B cell (primary cell): ENCODE results near the gene LRRC37A. TPM values are rescaled to one million over a fixed set of nuclear protein-coding genes. Genes with fewer than 3 reads are reported as not detected.
"Not testable (repeated sequence)": the region's sequence is repeated elsewhere in the genome, so short reads cannot be mapped to it uniquely, and the experiment has no call there.

Source experiments
- ATAC-seq: fragments of 200-7000 bp; cut with Tn5 transposase; one replicate; pipeline ENCODE4 v1.10.0; 2021; ENCODE audit warnings: low read depth, mild to moderate bottlenecking, moderate number of reproducible peaks, moderate library complexity
- CTCF ChIA-PET: fragments of 350-600 bp; sonication (Branson Sonifier 250); formaldehyde crosslinking; loops from one replicate; lab custom pipeline; 2021; ENCODE audit warnings: antibody characterized with exemption, inconsistent platforms; lab: Charles Lee
- POLR2A ChIA-PET: fragments of 350-600 bp; sonication (Branson Sonifier 250); formaldehyde crosslinking; loops from one replicate; lab custom pipeline; 2021; ENCODE audit warnings: antibody characterized with exemption; lab: Charles Lee
- DNase-seq: peaks from one replicate; pipeline ENCODE4 v3.0.0; 2013
- H2AFZ ChIP-seq: 2 replicates; pipeline ENCODE4 v1.6.1; 2012; ENCODE audit warnings: mild to moderate bottlenecking, low read depth, low read length; ENCODE audit not compliant: insufficient read depth, poor library complexity, severe bottlenecking
- H3K27ac ChIP-seq, 2 donors: 1 replicate in 1 of 2; 2 replicates in 1 of 2; pipeline ENCODE4 v1.5.1; 2012 to 2013; ENCODE audit warnings: low read length in 2 of 2, mild to moderate bottlenecking in 2 of 2, moderate library complexity in 1 of 2
- H3K27me3 ChIP-seq, 4 experiments: fragments of 200-600 bp in 1 of 4; sonication (generic) in 1 of 4; replicated peaks in 1 of 4; 1 replicate in 2 of 4; 2 replicates in 2 of 4; pipeline versions ENCODE4 v1.6.1 to v1.7.0; 2013 to 2016; ENCODE audit warnings: low read length in 3 of 4, mild to moderate bottlenecking in 2 of 4, mixed read lengths in 1 of 4, moderate library complexity in 1 of 4; ENCODE audit not compliant: insufficient read depth in 4 of 4, control insufficient read depth in 3 of 4; ENCODE audit errors: control extremely low read depth in 1 of 4
- H3K36me3 ChIP-seq, 2 experiments: replicated peaks in 1 of 2; 1 replicate in 1 of 2; 2 replicates in 1 of 2; pipeline versions ENCODE4 v1.6.1 to v1.7.1; 2013; ENCODE audit warnings: low read length in 1 of 2; ENCODE audit not compliant: insufficient read depth in 2 of 2, control insufficient read depth in 1 of 2; ENCODE audit errors: control extremely low read depth in 1 of 2, extremely low read depth in 1 of 2
- H3K4me1 ChIP-seq, 2 donors: fragments of 200-600 bp in 1 of 2; sonication (generic) in 1 of 2; 1 replicate in 1 of 2; 2 replicates in 1 of 2; pipeline versions ENCODE4 v1.5.1 to v1.6.1; 2013 to 2017; ENCODE audit warnings: low read length in 2 of 2; ENCODE audit not compliant: control insufficient read depth in 2 of 2, insufficient read depth in 2 of 2
- H3K4me2 ChIP-seq: replicated peaks from 2 replicates; pipeline ENCODE3; 2012; ENCODE audit warnings: mild to moderate bottlenecking, low read depth, low read length; ENCODE audit not compliant: poor library complexity, severe bottlenecking
- H3K4me3 ChIP-seq, 5 experiments: fragments of 200-600 bp in 1 of 5; sonication (generic) in 1 of 5; 1 replicate in 3 of 5; 2 replicates in 2 of 5; pipeline versions ENCODE4 v1.5.1 to v1.7.0; 2011 to 2016; ENCODE audit warnings: low read length in 4 of 5, mild to moderate bottlenecking in 4 of 5, low read depth in 2 of 5, control low read depth in 1 of 5, moderate library complexity in 1 of 5; ENCODE audit not compliant: insufficient read depth in 1 of 5; ENCODE audit errors: control extremely low read depth in 1 of 5, extremely low read depth in 1 of 5
- H3K79me2 ChIP-seq: fragments of 200-600 bp; sonication (generic); one replicate; pipeline ENCODE4 v1.6.0; 2016; ENCODE audit warnings: low read length; ENCODE audit not compliant: control insufficient read depth, insufficient read depth
- H3K9ac ChIP-seq: fragments of 200-600 bp; sonication (generic); 2 replicates; pipeline ENCODE4 v1.6.1; 2017; ENCODE audit warnings: mild to moderate bottlenecking, low read length, moderate library complexity
- H3K9me3 ChIP-seq, 3 donors: one replicate each; pipeline versions ENCODE4 v1.6.1 to v1.7.1; 2013; ENCODE audit warnings: low read length in 2 of 3; ENCODE audit not compliant: control insufficient read depth in 2 of 3, insufficient read depth in 1 of 3; ENCODE audit errors: control extremely low read depth in 1 of 3
- H4K20me1 ChIP-seq: 2 replicates; pipeline ENCODE4 v1.6.0; 2012; ENCODE audit warnings: mild to moderate bottlenecking, low read length; ENCODE audit not compliant: insufficient read depth, control insufficient read depth, poor library complexity, severe bottlenecking
- H3K27ac Mint-ChIP-seq: one replicate; pipeline ENCODE4 v1.8.0; 2021; ENCODE audit warnings: mixed read lengths
- H3K27me3 Mint-ChIP-seq: one replicate; pipeline ENCODE4 v1.8.0; 2021; ENCODE audit warnings: mixed read lengths
- H3K4me1 Mint-ChIP-seq: one replicate; pipeline ENCODE4 v1.8.0; 2021; ENCODE audit warnings: mixed read lengths
- H3K4me3 Mint-ChIP-seq: one replicate; pipeline ENCODE4 v1.8.0; 2021; ENCODE audit warnings: mixed read lengths
- H3K9me3 Mint-ChIP-seq: one replicate; pipeline ENCODE4 v1.8.0; 2022; ENCODE audit warnings: mixed read lengths; ENCODE audit not compliant: insufficient read depth
- CTCF ChIP-seq: fragments of 200-600 bp; IDR thresholded peaks from one replicate; pipeline ENCODE4 v1.8.0; 2022; ENCODE audit warnings: antibody characterized with exemption, mild to moderate bottlenecking
- EZH2 ChIP-seq: IDR thresholded peaks from 2 replicates; pipeline ENCODE4 v1.6.1; 2012; ENCODE audit warnings: borderline replicate concordance, low read depth, mild to moderate bottlenecking, moderate library complexity, low read length; ENCODE audit not compliant: insufficient read depth, poor library complexity, severe bottlenecking
- WGBS: methylation state at CpG from one replicate; pipeline ENCODE4 v1.1.5; 2013; ENCODE audit warnings: missing lambda C conversion rate; ENCODE audit not compliant: insufficient coverage; 5-methylcytosine and 5-hydroxymethylcytosine counted together
- intact Hi-C: fragments of 100-400 bp; cut with micrococcal nuclease; formaldehyde crosslinking; loops from one replicate; pipeline ENCODE4 v1.10.0; 2022
- polyA plus RNA-seq: library from polyadenylated mRNA; depleted of rRNA; stranded (reverse); fragments of >200 nt; gene quantifications from 2 replicates; pipeline ENCODE4 v1.2.3, GENCODE V29; 2012
- total RNA-seq, 2 donors: library from RNA; stranded (reverse); fragments of 120-200 nt in 1 of 2; gene quantifications; 1 replicate in 1 of 2; 2 replicates in 1 of 2; pipeline versions ENCODE4 v1.2.3 to v1.2.4, GENCODE V29; 2013 to 2022

Gene LRRC37A
- total and polyA plus RNA-seq, 2 donors (not counting 1 experiment from before 2014, with no cell fraction given), result 2.7 to 22.1 TPM

- Histone ChIP-seq H3K9me3 (no peaks in the 10 kb centered on the region), H3K4me3 (no peak overlapping the region), H3K9ac (no peak overlapping the region), H3K36me3 (no peaks in the 10 kb centered on the region), H3K4me1 (peaks cover 10 to 17% of the 10 kb centered on the region in 2 donors), H3K27ac (no peak overlapping the region), H3K79me2 (no peaks in the 10 kb centered on the region), H3K4me2 (no peak overlapping the region), H4K20me1 (no peaks in the 10 kb centered on the region), H2AFZ (no peak overlapping the region), H3K27me3 (no peaks in the 10 kb centered on the region)
- no peak for TF ChIP-seq CTCF
- TF ChIP-seq EZH2, result no peak
- ChIA-PET POLR2A (interaction anchor here (0.7 kb wide), 1 partner anchor 370 kb away, joined by 3 read pairs; the partner anchor contains the start of gene MAPT), CTCF (no interaction called here)
- DNase-seq (no peak), ATAC-seq (no peak)
- H3K4me1 Mint-ChIP-seq, result peaks cover 18% of the 10 kb centered on the region
- peaks cover 12% of the 10 kb centered on the region for H3K27me3 Mint-ChIP-seq
- WGBS, result 36% methylated on average over 2 of the region's 3 CpGs
- H3K27ac Mint-ChIP-seq, result no peak overlapping the region
- peak overlapping the region; percentile 29 for H3K4me3 Mint-ChIP-seq
- H3K9me3 Mint-ChIP-seq, result no peaks in the 10 kb centered on the region
- intact Hi-C loops, result no loop called here
These were observed 30.3 kb upstream of the LRRC37A start for GRCh38 chr17:46264456-46265198.

GRCh38 chr17:46266063-46266655 lies 28.8 kb upstream of the LRRC37A start:
- H3K4me3 ChIP-seq, result peak overlapping the region; percentile 44 to 68 (median 61)
- Mint-ChIP-seq H3K4me1 (peaks cover 18% of the 10 kb centered on the region), H3K4me3 (peak overlapping the region; percentile 91), H3K27ac (peak overlapping the region; percentile 90)
- ATAC-seq, H3K27me3 ChIP-seq, H3K9me3 Mint-ChIP-seq, H4K20me1 ChIP-seq, H3K79me2 ChIP-seq, H3K9me3 ChIP-seq, POLR2A ChIA-PET, H3K36me3 ChIP-seq, H3K27me3 Mint-ChIP-seq: not testable (repeated sequence)
- peak overlapping the region; percentile 98 for H2AFZ ChIP-seq
- WGBS, result 15% methylated on average over 21 of the region's 21 CpGs
- DNase-seq, result peak; percentile 49
- peak overlapping the region; percentile 63 to 78 for H3K27ac ChIP-seq
- CTCF ChIA-PET, result interaction anchor here (0.6 to 1.1 kb wide), 2 partner anchors 21 to 236 kb away, joined by 4 read pairs; no protein-coding TSS in a partner anchor
- H3K4me2 ChIP-seq, result peak overlapping the region; percentile 85
- intact Hi-C loops, result loop anchor here (1.0 kb wide), 1 partner anchor 72 kb away; no protein-coding TSS in a partner anchor
- peak overlapping the region; percentile 70 for H3K9ac ChIP-seq
- peaks cover 10 to 17% of the 10 kb centered on the region in 2 donors for H3K4me1 ChIP-seq
